Tibial nerve (tissue), 4 donors: ENCODE measurements around the gene UMPS. TPM values are rescaled to one million over a fixed set of nuclear protein-coding genes. Genes with fewer than 3 reads are reported as not detected.
"Not testable (repeated sequence)": the region's sequence is repeated elsewhere in the genome, so short reads cannot be mapped to it uniquely, and the experiment has no call there.

Source experiments
- DNase-seq, 2 donors: peaks; one replicate each; pipeline ENCODE4 v3.0.0-alpha.2; 2019; ENCODE audit warnings: low spot score in 2 of 2
- H3K27ac ChIP-seq, 4 donors: fragments of 200-600 bp; sonication (generic) in 3 of 4; one replicate each; pipeline ENCODE4 v1.5.1; 2017 to 2019; ENCODE audit warnings: mild to moderate bottlenecking in 1 of 4
- H3K27me3 ChIP-seq, 2 donors: fragments of 200-600 bp; sonication (generic) in 1 of 2; one replicate each; pipeline versions ENCODE4 v1.5.1 to v1.6.0; 2017 to 2019
- H3K36me3 ChIP-seq, 3 donors: fragments of 200-600 bp; sonication (generic); one replicate each; pipeline ENCODE4 v1.5.1; 2018 to 2019
- H3K4me1 ChIP-seq, 4 donors: fragments of 200-600 bp; sonication (generic) in 3 of 4; one replicate each; pipeline ENCODE4 v1.5.1; 2017 to 2019
- H3K4me3 ChIP-seq, 4 donors: fragments of 200-600 bp; sonication (generic) in 3 of 4; one replicate each; pipeline ENCODE4 v1.5.1; 2017 to 2019; ENCODE audit warnings: mild to moderate bottlenecking in 1 of 4, moderate library complexity in 1 of 4
- H3K9me3 ChIP-seq, 4 donors: fragments of 200-600 bp; sonication (generic) in 3 of 4; one replicate each; pipeline ENCODE4 v1.5.1; 2017 to 2019
- EP300 ChIP-seq, 2 donors: sonication (generic); formaldehyde crosslinking; IDR thresholded peaks; one replicate each; pipeline ENCODE4 v1.6.1; 2017; ENCODE audit warnings: antibody characterized with exemption in 2 of 2, mild to moderate bottlenecking in 1 of 2
- POLR2A ChIP-seq, 2 donors: fragments of 450-650 bp; IDR thresholded peaks; one replicate each; pipeline ENCODE4 v1.6.1; 2017; ENCODE audit warnings: antibody characterized with exemption in 2 of 2, mild to moderate bottlenecking in 2 of 2, moderate library complexity in 2 of 2
- WGBS, 2 donors: methylation state at CpG; one replicate each; pipeline ENCODE4 v1.1.5; 2018; 5-methylcytosine and 5-hydroxymethylcytosine counted together
- total RNA-seq, 4 donors: library from RNA; depleted of rRNA; stranded (reverse); fragments of >200 nt; gene quantifications; one replicate each; pipeline ENCODE4 v1.1.0, GENCODE V29; 2016
- TF ChIP-seq, protein P1 (sequence below), 5 experiments: fragments of 200-600 bp in 3 of 5; fragments of 450-650 bp in 2 of 5; sonication (generic) in 3 of 5; IDR thresholded peaks; one replicate each; pipeline ENCODE4 v1.5.1; 2016 to 2019; ENCODE audit warnings: antibody characterized with exemption in 5 of 5, mild to moderate bottlenecking in 3 of 5, moderate library complexity in 2 of 5

Gene UMPS
- total RNA-seq, 4 donors from 2014 or later, result 11.0 to 34.5 (median 16.2) TPM

DNA sequence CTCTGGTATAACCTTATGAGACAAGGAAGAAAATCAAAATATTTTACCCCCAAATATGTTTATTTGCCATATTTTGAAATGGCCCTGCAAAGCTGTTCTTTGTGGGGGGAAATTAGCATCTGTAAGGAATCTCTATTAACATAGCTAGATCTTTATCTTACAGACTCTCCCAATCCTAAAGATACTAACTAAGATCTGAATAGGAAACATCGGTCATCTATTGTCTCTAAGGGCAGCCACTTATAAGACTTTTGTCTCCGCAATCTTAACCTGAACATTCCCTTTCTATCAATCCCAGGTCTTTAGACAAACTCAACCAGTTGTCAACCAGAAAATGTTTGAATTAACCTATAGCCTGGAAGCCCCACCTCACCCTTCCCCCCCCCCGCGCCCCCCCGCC, 21.2 kb downstream of the UMPS start:
- H3K36me3 ChIP-seq, result peaks cover 0 to 10% (median 0%) of the 10 kb centered on the region in 3 donors
- no peak for DNase-seq
- no peaks in the 10 kb centered on the region for H3K27me3 ChIP-seq
- no peaks in the 10 kb centered on the region for H3K9me3 ChIP-seq
- 69% methylated on average over 5 of the region's 5 CpGs for WGBS, 2 donors
- no peak overlapping the region for H3K27ac ChIP-seq
- H3K4me1 ChIP-seq, result no peaks in the 10 kb centered on the region
- H3K4me3 ChIP-seq, result no peak overlapping the region
- TF ChIP-seq EP300 (IDR thresholded peaks at IDR 0.05), result no peak
- TF ChIP-seq, protein P1, sequence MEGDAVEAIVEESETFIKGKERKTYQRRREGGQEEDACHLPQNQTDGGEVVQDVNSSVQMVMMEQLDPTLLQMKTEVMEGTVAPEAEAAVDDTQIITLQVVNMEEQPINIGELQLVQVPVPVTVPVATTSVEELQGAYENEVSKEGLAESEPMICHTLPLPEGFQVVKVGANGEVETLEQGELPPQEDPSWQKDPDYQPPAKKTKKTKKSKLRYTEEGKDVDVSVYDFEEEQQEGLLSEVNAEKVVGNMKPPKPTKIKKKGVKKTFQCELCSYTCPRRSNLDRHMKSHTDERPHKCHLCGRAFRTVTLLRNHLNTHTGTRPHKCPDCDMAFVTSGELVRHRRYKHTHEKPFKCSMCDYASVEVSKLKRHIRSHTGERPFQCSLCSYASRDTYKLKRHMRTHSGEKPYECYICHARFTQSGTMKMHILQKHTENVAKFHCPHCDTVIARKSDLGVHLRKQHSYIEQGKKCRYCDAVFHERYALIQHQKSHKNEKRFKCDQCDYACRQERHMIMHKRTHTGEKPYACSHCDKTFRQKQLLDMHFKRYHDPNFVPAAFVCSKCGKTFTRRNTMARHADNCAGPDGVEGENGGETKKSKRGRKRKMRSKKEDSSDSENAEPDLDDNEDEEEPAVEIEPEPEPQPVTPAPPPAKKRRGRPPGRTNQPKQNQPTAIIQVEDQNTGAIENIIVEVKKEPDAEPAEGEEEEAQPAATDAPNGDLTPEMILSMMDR (IDR thresholded peaks at IDR 0.05), result no peak
- TF ChIP-seq POLR2A (IDR thresholded peaks at IDR 0.05), result no peak

DNA sequence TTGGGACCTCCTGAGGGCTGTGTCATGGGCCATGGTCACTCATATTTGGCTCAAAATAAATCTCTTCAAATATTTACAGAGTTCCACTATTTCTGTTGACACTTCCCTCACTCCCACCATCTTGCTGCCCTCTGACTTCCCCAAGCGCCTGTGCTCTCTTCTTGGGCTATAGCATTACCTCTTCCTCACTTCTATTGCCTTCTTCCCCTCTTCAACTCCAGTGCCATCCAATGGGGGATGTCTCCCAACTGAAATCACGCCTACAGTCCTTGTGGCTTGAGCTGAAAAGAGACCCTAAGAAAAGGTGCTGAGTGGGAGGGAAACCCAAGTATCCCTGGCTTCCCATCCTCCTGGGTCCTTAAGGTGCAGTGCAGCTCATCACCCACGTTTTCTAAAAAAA, 21.8 kb downstream of the UMPS start:
- Histone ChIP-seq H3K9me3 (no peaks in the 10 kb centered on the region), H3K4me1 (no peaks in the 10 kb centered on the region), H3K36me3 (peaks cover 0 to 5% (median 0%) of the 10 kb centered on the region in 3 donors), H3K4me3 (no peak overlapping the region), H3K27ac (no peak overlapping the region), H3K27me3 (no peaks in the 10 kb centered on the region)
- no peak for TF ChIP-seq EP300 (IDR thresholded peaks at IDR 0.05)
- TF ChIP-seq, protein P1 (IDR thresholded peaks at IDR 0.05), result no peak
- TF ChIP-seq POLR2A (IDR thresholded peaks at IDR 0.05), result no peak
- WGBS, 2 donors, result 80 to 87% methylated on average over 3 of the region's 3 CpGs
- DNase-seq, result no peak

DNA sequence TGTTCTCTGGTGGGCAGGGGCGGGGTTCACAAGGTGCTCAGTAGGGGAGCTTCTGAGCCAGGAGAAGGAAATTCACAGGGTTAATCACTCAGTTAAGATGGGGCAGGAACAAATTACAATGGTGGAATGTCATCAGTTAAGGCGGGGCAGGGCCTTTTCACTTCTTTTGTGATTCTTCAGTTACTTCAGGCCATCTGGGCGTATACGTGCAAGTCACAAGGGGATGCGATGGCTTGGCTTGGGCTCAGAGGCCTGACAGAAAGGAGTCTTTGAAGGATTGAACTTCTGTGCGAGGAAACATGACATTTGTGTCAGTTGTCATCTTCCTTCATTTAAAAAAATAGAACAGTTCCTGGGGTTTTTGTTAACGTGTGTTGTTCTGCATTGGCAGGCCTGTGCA, 27.7 kb downstream of the UMPS start:
- peaks cover 0 to 18% (median 0%) of the 10 kb centered on the region in 4 donors for H3K4me1 ChIP-seq
- WGBS, 2 donors, result 78 to 83% methylated on average over 7 of the region's 7 CpGs
- H3K4me3 ChIP-seq, H3K36me3 ChIP-seq, DNase-seq, H3K9me3 ChIP-seq, H3K27me3 ChIP-seq, H3K27ac ChIP-seq: not testable (repeated sequence)

DNA sequence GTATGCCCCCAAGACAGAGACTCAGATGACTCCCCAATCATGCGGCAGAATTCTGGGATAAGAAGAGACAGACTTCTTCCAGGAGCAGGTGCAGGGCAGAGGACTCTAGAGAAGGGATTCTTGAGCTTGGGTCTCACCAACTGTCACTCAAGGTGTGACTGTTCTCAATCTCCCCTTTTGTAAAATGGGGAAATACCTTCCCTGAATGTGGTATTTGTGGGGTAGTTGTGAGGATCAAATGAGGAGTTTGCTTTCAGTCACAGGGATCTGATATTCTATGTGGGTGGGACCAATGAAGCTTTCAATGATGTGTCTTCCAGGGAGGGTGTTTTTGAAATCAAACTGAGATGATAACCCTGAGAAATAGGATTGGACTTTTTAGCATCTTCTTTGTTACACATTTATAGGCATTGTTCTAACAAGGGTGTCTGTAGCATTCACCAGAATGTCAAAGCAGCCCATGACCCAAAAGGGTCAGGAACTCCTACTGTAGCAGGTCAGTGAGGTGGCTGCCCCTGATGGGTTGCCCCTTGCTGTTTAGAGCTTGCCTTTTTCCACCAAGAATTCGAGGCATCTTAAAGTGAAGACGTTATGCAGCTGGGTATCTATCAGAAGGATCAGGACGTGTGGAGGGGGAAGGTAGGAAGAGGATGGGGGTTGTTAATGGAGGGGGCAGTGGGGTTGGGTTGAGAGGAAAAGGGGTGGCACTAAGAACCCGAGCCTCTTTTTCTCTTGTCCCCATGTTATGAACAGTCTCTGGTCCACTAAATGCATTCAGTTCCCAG, 28.8 kb downstream of the UMPS start:
- peaks cover 0 to 13% (median 0%) of the 10 kb centered on the region in 3 donors for H3K36me3 ChIP-seq
- H3K27me3 ChIP-seq, result no peaks in the 10 kb centered on the region
- no peak for DNase-seq
- peaks cover 0 to 18% (median 0%) of the 10 kb centered on the region in 4 donors for H3K4me1 ChIP-seq
- no peak overlapping the region for H3K27ac ChIP-seq
- no peak for TF ChIP-seq POLR2A (IDR thresholded peaks at IDR 0.05)
- no peak for TF ChIP-seq EP300 (IDR thresholded peaks at IDR 0.05)
- TF ChIP-seq, protein P1 (IDR thresholded peaks at IDR 0.05), result no peak
- H3K4me3 ChIP-seq, result no peak overlapping the region
- H3K9me3 ChIP-seq, result no peaks in the 10 kb centered on the region
- WGBS, 2 donors, result 66 to 69% methylated on average over 5 of the region's 5 CpGs

DNA sequence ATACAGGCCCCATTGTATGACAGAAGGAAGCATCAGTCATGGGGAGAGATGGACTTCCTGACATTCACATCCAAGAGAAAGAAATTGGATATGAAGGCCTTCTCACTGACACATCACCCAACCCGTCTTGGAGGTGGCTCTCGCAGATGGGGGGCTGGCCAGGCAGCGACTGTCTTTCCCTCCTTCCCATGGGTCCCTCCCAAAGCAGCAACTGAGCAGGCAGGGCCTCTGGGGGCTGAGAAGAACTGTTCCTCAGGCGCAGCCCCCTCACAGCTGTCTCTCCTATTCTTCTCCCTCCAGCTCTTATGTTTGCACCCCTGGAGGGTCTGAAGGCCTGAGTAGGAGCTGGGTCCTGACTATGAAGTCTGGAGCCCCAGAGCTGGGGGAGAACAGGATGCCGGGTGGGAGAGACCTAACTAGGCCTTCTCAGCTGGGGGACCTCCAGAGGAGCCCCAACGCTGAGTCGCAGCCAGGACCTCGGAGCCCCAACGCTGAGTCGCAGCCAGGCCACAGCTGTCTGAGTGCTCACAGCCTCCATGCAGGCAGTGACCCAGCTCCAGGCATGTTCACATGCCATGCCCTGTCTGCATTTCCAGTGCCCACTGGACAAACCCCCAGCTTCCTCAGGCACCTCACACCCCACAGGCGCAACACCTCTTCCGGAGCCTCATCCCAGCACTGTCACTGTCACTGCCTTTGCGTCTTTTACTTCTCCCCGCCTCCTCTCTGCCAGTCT, 29.6 kb downstream of the UMPS start:
- H3K4me3 ChIP-seq, result no peak overlapping the region
- DNase-seq, result no peak
- H3K9me3 ChIP-seq, result no peaks in the 10 kb centered on the region
- peaks cover 0 to 21% (median 0%) of the 10 kb centered on the region in 3 donors for H3K36me3 ChIP-seq
- TF ChIP-seq, protein P1 (IDR thresholded peaks at IDR 0.05), result no peak
- 87 to 88% methylated on average over 9 to 14 of the region's 14 CpGs for WGBS, 2 donors
- peaks cover 0 to 18% (median 0%) of the 10 kb centered on the region in 4 donors for H3K4me1 ChIP-seq
- no peak overlapping the region for H3K27ac ChIP-seq
- H3K27me3 ChIP-seq, result no peaks in the 10 kb centered on the region
